Spleen (tissue), 7 donors: ENCODE measurements around the gene LDLRAD4.

Source experiments
- CTCF ChIP-seq, 11 experiments: fragments of 200-600 bp in 7 of 11; fragments of 450-650 bp in 4 of 11; sonication (generic) in 4 of 11; IDR thresholded peaks in 8 of 11; conservative IDR thresholded peaks in 3 of 11; 1 replicate in 7 of 11; 2 replicates in 4 of 11; pipeline versions ENCODE4 v1.4.0 to v1.8.0; 2016 to 2021; ENCODE audit warnings: antibody characterized with exemption in 11 of 11, inconsistent platforms in 4 of 11, mild to moderate bottlenecking in 1 of 11
- POLR2AphosphoS5 ChIP-seq, 3 donors: sonication (generic); formaldehyde crosslinking; IDR thresholded peaks; one replicate each; pipeline ENCODE4 v1.5.1; 2017; ENCODE audit warnings: antibody characterized with exemption in 3 of 3
- donor health status: DM: no; HTN: no; CAD: no; lungs with moderate emphysema.
- donor health status: DM: no; HTN: no; CAD: no.
- donor health status: DM: no; HTN: no; CAD: no.

DNA sequence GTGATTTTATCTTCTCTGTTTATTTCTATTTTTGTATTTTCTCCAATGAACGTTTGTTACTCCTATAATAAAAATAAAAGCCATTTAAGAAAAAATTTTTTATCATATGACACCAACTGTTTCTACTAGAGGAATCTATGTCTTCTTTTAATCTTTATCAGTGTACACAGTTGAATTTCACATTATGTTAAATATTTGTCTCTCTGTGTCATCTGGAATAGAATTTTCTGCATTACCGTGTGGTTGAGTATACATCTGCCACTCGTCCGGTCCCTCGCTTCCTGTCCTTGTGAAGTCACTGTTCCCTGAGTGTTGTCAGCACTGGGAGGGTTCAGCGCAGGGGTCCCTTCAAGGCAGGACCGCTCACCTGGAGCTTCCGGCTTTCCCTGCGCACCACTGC is 99.2 kb downstream of the LDLRAD4 start:
- TF ChIP-seq POLR2AphosphoS5 (IDR thresholded peaks at IDR 0.05) (no peak), CTCF (IDR thresholded peaks at IDR 0.05 in 8 of 11, conservative IDR thresholded peaks at IDR 0.05 in 3 of 11) (no peak)
